Measurements from ENCODE around the gene KLC4. TPM values are rescaled to one million over a fixed set of nuclear protein-coding genes. Genes with fewer than 3 reads are reported as not detected.
"Not testable (repeated sequence)": the region's sequence is repeated elsewhere in the genome, so short reads cannot be mapped to it uniquely, and the experiment has no call there.

KLC4 gene
- total RNA-seq, 2 donors from 2014 or later, result 98.8 to 101 TPM

- no peaks in the 10 kb centered on the region for H3K9me3 ChIP-seq
- H3K27me3 ChIP-seq, result no peaks in the 10 kb centered on the region
- H3K36me3 ChIP-seq, result no peaks in the 10 kb centered on the region
- peaks cover 4% of the 10 kb centered on the region for H3K4me1 ChIP-seq
- intact Hi-C loops (cut with DNase I), result no loop called here
- H3K9ac ChIP-seq (ENCODE audit: low read depth in 2 of 2, low read length in 2 of 2), result no peak overlapping the region
- H3K27ac ChIP-seq, result no peak overlapping the region
- DNase-seq, result no peak
- TF ChIP-seq CTCF (IDR thresholded peaks at IDR 0.05), result no peak
- H3K4me3 ChIP-seq, result no peak overlapping the region
These were observed 55.9 kb downstream of the KLC4 start for GRCh38 chr6:43115365-43115764.

DNA sequence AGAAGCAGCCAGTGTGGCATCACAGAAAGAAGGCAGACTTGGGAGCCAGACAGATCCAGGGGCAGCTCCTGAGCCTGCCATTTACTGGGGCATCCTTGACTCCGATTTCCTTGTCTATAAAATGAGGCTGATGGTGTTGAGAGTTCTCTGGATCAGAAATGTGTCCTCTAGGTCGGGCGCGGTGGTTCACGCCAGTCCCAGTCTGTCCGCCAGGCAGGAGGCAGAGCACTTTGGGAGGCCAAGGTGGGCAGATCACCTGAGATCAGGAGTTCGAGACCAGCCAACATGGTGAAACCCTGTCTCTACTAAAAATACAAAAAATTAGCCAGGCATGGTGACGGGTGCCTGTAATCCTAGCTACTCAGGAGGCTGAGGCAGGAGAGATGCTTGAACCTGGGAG is 58.0 kb downstream of the KLC4 start:
- H3K36me3 ChIP-seq; H3K27me3 ChIP-seq; DNase-seq; H3K27ac ChIP-seq; H3K9ac ChIP-seq (ENCODE audit: low read depth in 2 of 2, low read length in 2 of 2); H3K9me3 ChIP-seq; H3K4me3 ChIP-seq; intact Hi-C loops (cut with DNase I); H3K4me1 ChIP-seq: not testable (repeated sequence)

- H3K9me3 ChIP-seq, result no peaks in the 10 kb centered on the region
- no peak overlapping the region for H3K27ac ChIP-seq
- H3K27me3 ChIP-seq, result no peaks in the 10 kb centered on the region
- H3K4me1 ChIP-seq, result no peaks in the 10 kb centered on the region
- no peaks in the 10 kb centered on the region for H3K36me3 ChIP-seq
- H3K9ac ChIP-seq (ENCODE audit: low read depth in 2 of 2, low read length in 2 of 2), result no peak overlapping the region
- DNase-seq, result no peak
- no peak overlapping the region for H3K4me3 ChIP-seq
- TF ChIP-seq CTCF (IDR thresholded peaks at IDR 0.05), result no peak
- intact Hi-C loops (cut with DNase I), result no loop called here
These were observed 60.1 kb downstream of the KLC4 start for GRCh38 chr6:43119482-43119881.

GRCh38 chr6:43120101-43120763 is 60.8 kb downstream of the KLC4 start:
- H3K4me1 ChIP-seq, result no peaks in the 10 kb centered on the region
- no peak for DNase-seq
- no peaks in the 10 kb centered on the region for H3K36me3 ChIP-seq
- intact Hi-C loops (cut with DNase I), result no loop called here
- H3K27me3 ChIP-seq, result no peaks in the 10 kb centered on the region
- H3K27ac ChIP-seq, result no peak overlapping the region
- no peak overlapping the region for H3K9ac ChIP-seq (ENCODE audit: low read depth in 2 of 2, low read length in 2 of 2)
- no peak overlapping the region for H3K4me3 ChIP-seq
- H3K9me3 ChIP-seq, result no peaks in the 10 kb centered on the region
- no peak for TF ChIP-seq CTCF (IDR thresholded peaks at IDR 0.05)

- Histone ChIP-seq H3K27me3 (no peaks in the 10 kb centered on the region), H3K4me3 (no peak overlapping the region), H3K9ac (ENCODE audit: low read depth in 2 of 2, low read length in 2 of 2) (peak overlapping the region in 1 of 2 donors; percentile 1), H3K4me1 (no peaks in the 10 kb centered on the region), H3K36me3 (no peaks in the 10 kb centered on the region), H3K9me3 (no peaks in the 10 kb centered on the region), H3K27ac (no peak overlapping the region)
- no peak for TF ChIP-seq CTCF (IDR thresholded peaks at IDR 0.05)
- no peak for DNase-seq
- intact Hi-C loops (cut with DNase I), result no loop called here
These were observed 61.8 kb downstream of the KLC4 start for GRCh38 chr6:43120944-43121913.

- intact Hi-C loops (cut with DNase I), result no loop called here
- TF ChIP-seq CTCF (IDR thresholded peaks at IDR 0.05), result no peak
- no peak for DNase-seq
- Histone ChIP-seq H3K4me3 (no peak overlapping the region), H3K36me3 (no peaks in the 10 kb centered on the region), H3K27me3 (no peaks in the 10 kb centered on the region), H3K27ac (no peak overlapping the region), H3K9ac (ENCODE audit: low read depth in 2 of 2, low read length in 2 of 2) (no peak overlapping the region), H3K4me1 (no peaks in the 10 kb centered on the region), H3K9me3 (no peaks in the 10 kb centered on the region)
These were observed 62.7 kb downstream of the KLC4 start for GRCh38 chr6:43122146-43122545.

Data from colonic mucosa (tissue), 4 donors.